ENCODE data around the gene ZBP1. TPM values are rescaled to one million over a fixed set of nuclear protein-coding genes. Genes with fewer than 3 reads are reported as not detected.

The ZBP1 gene
- total RNA-seq, 2 experiments from 2014 or later = 10.2 to 11.7 TPM

DNA sequence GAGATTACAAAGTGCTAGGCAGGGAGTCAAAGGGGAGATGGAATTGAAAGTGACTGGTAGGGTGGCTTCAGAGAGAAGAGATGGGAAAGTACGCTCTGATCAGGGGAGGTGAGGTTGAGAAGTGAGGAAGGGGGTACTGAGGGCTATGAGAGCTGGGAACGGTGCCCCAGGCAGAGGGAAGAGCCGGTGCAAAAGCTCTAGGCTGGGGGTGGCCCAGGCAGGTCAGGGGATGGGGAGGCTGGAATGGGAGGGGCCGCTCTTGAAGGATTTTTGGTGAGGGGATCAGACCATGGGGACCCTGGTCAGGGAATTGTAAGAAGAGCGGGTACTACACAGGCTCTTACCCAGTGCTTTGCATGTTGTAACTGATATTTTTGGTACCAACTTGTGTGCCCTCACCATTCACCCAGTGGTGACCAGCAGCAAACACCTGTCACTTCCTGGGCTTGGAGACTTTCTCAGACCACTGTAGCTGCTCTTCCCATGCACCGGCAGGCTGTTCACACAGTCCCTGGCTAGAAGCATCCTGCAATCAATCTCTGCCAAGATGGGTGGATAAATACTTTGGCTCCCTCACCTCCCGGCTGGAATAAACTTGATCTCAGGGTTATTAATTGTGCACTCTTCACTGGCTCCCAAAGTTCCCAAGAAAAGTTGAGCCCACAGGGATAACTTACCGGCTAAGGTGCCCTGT is 35.3 kb downstream of the ZBP1 start:
- Mint-ChIP-seq H3K27ac (no peak overlapping the region), H3K4me1 (ENCODE audit: low read depth) (no peaks in the 10 kb centered on the region), H3K4me3 (no peak overlapping the region), H3K9me3 (ENCODE audit: insufficient read depth) (no peaks in the 10 kb centered on the region), H3K36me3 (ENCODE audit: low read depth) (no peaks in the 10 kb centered on the region), H3K27me3 (ENCODE audit: low read depth) (peaks cover 26% of the 10 kb centered on the region)
- ChIA-PET POLR2A (no interaction called here), CTCF (no interaction called here)
- no peak for ATAC-seq
- DNase-seq = no peak

DNA sequence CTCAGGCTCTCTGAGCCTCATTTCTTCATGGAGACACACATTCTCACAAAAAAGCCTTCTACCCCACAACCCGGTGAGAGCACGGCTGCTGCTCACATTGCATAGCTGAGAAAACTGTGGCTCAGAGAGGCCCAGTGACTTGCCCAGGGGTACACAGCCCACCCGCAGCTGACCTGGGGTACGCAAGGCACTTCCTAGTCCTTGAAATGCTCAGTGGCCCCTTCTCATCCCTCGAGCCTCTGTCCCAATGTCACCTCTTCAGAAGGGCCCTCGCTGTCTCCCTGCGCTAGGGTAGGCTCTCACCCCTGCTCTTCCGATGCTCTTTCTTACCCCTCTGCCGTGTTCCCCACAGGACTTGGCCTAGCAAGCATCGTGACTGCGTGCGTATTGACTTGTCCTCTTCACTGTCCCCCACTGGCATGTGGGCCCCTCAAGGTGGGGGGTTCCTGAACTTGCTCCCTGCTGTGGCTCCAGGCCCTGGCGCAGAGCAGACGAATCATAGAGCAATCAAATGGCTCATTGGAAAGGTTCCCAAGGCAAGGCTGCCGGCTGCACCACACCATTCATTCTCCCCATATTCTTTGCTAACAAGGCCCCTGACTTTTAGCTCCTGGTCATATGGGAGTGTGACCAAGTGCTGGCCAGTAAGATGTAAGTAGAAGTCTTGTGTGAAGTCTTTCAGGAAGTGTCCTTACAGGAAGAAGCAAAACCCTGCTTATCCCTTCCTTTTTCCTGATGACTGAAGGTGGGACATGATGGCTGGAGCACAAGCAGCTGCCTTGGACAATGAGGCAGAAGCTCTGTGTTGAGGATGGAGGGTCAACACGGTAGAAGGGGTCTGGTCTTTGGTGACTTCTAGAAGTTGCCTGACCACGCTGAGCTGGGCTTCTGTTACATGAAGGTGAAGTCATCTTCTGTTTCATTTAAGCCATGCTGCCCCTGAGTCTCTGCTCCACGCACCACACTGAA is 36.7 kb downstream of the ZBP1 start:
- no peak overlapping the region for H3K4me3 Mint-ChIP-seq
- H3K9me3 Mint-ChIP-seq (ENCODE audit: insufficient read depth) = no peaks in the 10 kb centered on the region
- H3K4me1 Mint-ChIP-seq (ENCODE audit: low read depth) = no peaks in the 10 kb centered on the region
- ChIA-PET CTCF (interaction anchor here (0.8 to 0.9 kb wide), 2 partner anchors 12 to 70 kb away, joined by 3 read pairs; no protein-coding TSS in a partner anchor), POLR2A (no interaction called here)
- no peaks in the 10 kb centered on the region for H3K36me3 Mint-ChIP-seq (ENCODE audit: low read depth)
- H3K27me3 Mint-ChIP-seq (ENCODE audit: low read depth) = peaks cover 28% of the 10 kb centered on the region
- DNase-seq (no peak), ATAC-seq (no peak)
- no peak overlapping the region for H3K27ac Mint-ChIP-seq

DNA sequence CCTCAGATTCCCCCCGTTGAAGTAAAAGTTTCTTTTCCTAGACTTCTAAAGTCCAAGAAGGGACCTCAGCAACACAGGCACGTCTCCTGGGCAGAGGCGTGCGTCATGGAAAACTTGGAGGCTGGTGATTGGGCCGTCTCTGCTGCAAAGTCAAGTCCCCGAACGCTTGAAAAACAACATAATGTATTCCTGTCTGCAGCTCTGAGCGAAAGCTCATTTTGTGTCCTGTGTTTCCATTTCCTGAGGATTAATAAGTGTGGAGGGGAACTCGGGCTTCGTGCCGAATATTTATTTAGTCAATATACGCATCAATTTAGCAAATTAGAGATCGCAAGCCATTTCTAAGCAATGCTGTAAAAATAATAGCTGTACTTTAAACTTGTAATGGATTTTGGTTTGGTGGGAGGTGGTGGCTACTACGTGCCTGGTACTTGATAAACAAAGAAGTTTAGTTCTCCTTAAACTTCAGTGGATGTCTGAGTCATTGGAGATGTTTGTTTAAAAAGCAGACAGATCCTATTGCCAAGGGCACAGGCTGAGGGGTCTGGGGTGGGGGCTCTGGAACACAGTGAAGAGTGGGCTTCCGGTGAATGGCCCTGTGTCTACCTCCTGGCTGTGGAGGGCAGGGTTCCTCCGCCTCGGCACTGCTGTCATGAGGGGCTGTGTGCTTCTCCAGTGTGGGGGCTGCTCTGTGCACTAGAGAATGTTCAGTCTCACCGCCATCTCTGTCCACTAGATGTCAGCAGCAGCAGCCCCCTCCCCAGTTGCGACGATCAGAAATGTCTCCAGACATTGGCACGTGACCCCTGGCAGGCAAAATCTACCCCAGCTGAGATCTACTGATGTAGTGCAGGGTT is 37.6 kb downstream of the ZBP1 start:
- POLR2A ChIA-PET = no interaction called here
- Mint-ChIP-seq H3K4me1 (ENCODE audit: low read depth) (no peaks in the 10 kb centered on the region), H3K4me3 (no peak overlapping the region), H3K9me3 (ENCODE audit: insufficient read depth) (no peaks in the 10 kb centered on the region), H3K27ac (no peak overlapping the region), H3K27me3 (ENCODE audit: low read depth) (peaks cover 28% of the 10 kb centered on the region), H3K36me3 (ENCODE audit: low read depth) (no peaks in the 10 kb centered on the region)
- CTCF ChIA-PET = no interaction called here
- DNase-seq = no peak
- no peak for ATAC-seq

DNA sequence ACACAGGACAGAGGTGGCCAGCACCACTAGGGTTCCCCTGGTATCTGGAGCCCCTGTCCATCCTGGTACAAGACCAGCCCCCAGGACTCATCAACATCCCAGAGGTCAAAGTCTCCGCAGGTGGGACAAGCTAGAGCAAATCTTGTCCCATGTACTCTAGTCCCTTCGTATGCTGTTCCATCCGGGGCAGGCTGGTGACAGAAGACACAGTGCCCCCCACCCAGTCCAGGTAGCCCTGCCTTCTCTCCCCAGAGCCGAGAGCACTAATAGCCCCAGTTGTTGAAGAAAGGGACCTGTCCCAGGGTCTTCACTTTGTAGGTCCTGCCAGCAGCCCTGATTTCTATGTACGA is 38.2 kb downstream of the ZBP1 start:
- CTCF ChIA-PET = no interaction called here

DNA sequence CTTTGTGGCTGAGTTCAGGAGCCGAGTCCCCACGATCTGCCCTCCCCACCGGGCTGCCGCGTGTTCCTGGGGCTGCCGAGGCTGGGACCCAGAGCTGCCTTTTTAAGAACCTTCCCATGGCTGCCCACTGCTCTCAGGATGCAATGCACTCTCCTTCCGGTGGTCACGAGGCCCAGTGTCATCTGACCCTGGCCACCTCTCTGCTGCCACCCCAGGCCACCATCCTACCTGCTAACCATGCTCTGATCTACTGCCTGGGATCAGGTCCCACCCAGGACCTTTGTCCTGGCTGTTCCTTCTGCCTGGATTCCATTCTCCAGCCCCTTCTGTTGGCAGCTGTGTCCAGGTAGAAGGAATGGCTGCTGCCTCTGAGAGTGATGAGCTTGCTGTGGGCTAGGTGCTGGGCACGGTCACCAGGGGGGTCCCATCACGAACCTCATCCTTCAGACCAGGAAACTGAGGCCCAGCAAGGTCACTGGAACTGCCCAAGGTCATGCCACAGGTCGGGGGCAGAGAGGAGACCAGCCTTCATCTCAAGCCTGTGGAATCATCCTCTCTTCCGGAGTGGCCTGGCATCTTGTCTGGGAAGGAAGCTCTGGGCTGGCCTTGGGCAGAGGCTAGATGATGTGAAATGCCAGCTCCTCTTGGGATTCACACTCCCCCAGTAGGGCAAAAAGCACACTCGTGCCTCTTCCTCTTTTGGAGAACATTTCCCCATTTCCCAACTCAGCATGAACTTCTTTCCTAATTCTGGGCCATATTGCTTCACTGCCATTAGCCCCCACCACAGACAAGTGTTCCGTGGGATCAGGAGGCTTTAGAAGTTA is 38.8 kb downstream of the ZBP1 start:
- no peaks in the 10 kb centered on the region for H3K4me1 Mint-ChIP-seq (ENCODE audit: low read depth)
- ChIA-PET POLR2A (no interaction called here), CTCF (no interaction called here)
- no peak for ATAC-seq
- H3K9me3 Mint-ChIP-seq (ENCODE audit: insufficient read depth) = no peaks in the 10 kb centered on the region
- H3K36me3 Mint-ChIP-seq (ENCODE audit: low read depth) = no peaks in the 10 kb centered on the region
- peaks cover 28% of the 10 kb centered on the region for H3K27me3 Mint-ChIP-seq (ENCODE audit: low read depth)
- no peak for DNase-seq
- H3K4me3 Mint-ChIP-seq = no peak overlapping the region
- no peak overlapping the region for H3K27ac Mint-ChIP-seq

More for the DNA sequence above, 38.2 kb downstream of the ZBP1 start:
- Mint-ChIP-seq H3K36me3 (ENCODE audit: low read depth) (no peaks in the 10 kb centered on the region), H3K27ac (no peak overlapping the region), H3K4me1 (ENCODE audit: low read depth) (no peaks in the 10 kb centered on the region), H3K4me3 (no peak overlapping the region), H3K27me3 (ENCODE audit: low read depth) (peaks cover 28% of the 10 kb centered on the region), H3K9me3 (ENCODE audit: insufficient read depth) (no peaks in the 10 kb centered on the region)
- POLR2A ChIA-PET = no interaction called here
- DNase-seq (no peak), ATAC-seq (no peak)

DNA sequence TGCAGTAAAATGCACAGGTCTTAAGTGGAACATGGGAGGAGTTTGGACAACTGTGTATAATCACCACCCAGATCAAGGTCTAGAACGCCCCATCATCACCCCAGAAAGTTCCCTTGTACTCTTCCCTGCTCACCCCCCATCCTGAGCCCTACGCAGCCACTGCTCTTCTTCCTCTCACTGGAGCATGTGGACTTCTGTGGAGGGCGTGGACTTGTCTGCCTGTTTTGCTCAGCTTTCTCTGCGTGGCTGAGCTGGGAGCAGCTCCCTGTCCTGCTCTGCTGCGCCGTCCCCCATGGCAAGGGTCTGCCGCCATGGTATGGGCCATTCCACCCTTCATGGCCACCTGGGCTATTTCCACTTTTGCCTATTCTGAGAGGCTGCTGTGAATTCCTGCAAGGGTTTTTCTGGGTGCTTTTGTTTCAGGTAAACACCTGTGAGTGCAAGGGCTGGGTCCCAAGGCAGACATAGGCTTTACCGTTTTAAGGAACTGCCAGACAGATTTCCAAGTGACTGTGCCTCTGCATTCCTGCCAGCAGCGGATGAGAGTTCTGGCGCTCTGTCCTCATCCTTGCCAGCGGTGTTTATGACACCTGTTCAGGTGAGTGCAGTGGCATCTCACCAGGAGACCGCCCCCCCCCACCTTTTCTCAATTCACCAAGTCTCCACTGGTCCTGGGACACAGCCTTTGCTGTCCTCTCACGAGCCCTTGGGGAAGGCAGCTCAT is 39.6 kb downstream of the ZBP1 start:
- ATAC-seq (no peak), DNase-seq (no peak)
- Mint-ChIP-seq H3K27me3 (ENCODE audit: low read depth) (peaks cover 28% of the 10 kb centered on the region), H3K27ac (no peak overlapping the region), H3K9me3 (ENCODE audit: insufficient read depth) (no peaks in the 10 kb centered on the region), H3K4me3 (no peak overlapping the region), H3K36me3 (ENCODE audit: low read depth) (no peaks in the 10 kb centered on the region), H3K4me1 (ENCODE audit: low read depth) (no peaks in the 10 kb centered on the region)
- POLR2A ChIA-PET = no interaction called here
- CTCF ChIA-PET = no interaction called here

DNA sequence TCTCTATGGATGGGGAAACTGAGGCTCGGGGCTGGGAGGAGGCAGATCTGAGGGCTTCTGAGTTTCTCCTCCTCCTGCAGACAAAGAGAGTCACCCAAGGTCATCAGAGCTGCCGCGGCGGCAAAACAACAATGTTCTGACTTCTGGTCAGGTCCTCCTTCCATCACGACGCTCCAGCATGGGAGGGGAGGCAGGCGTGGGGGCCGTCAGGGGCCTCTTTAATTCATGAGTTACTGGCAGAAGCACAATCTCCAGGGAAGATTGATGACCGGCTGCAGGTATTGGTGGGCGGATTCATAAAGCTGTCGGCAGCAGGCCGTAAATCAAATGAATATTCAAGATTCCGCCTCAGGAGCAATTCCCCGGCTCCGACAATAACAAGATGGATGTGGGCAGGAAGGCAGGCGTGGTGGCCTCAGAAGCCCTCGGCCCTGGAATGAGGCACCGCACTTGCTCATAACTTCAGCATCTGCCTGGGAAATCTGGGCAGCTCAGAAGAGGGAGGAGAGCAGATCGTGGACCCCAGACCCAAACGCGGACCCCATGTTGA is 40.3 kb downstream of the ZBP1 start:
- no peak for DNase-seq
- Mint-ChIP-seq H3K4me1 (ENCODE audit: low read depth) (no peaks in the 10 kb centered on the region), H3K27me3 (ENCODE audit: low read depth) (peaks cover 26% of the 10 kb centered on the region), H3K9me3 (ENCODE audit: insufficient read depth) (no peaks in the 10 kb centered on the region), H3K27ac (no peak overlapping the region), H3K36me3 (ENCODE audit: low read depth) (no peaks in the 10 kb centered on the region), H3K4me3 (no peak overlapping the region)
- ATAC-seq = no peak
- POLR2A ChIA-PET = no interaction called here
- CTCF ChIA-PET = no interaction called here

DNA sequence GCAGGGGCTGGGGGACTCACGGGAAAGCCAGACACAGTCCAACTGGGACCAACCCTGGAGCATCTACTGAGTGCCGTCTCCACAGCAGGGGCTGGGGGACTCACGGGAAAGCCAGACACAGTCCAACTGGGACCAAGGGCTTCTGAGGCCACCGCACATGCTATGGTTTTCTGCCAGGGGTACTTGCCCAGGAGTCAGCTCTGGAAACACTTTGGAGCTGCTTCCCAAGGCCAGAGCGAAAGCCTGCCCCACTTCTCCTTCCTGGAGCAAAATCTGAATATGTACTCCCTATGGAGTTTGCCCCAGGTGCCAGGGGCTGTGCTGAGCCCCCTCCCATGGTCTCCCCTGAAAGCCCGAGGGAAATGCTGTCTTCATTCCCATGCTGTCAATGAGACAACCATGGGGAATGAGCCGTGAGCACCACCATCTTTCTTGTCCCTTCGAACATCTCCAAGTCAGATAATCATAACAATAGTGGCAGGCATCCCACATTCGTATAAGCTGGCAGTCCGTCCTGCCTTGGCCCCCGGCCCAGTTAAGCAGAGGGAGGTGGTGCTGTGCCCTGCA is 40.8 kb downstream of the ZBP1 start:
- no peaks in the 10 kb centered on the region for H3K9me3 Mint-ChIP-seq (ENCODE audit: insufficient read depth)
- POLR2A ChIA-PET = no interaction called here
- H3K4me3 Mint-ChIP-seq = no peak overlapping the region
- DNase-seq = no peak
- H3K27me3 Mint-ChIP-seq (ENCODE audit: low read depth) = peaks cover 22% of the 10 kb centered on the region
- no peaks in the 10 kb centered on the region for H3K36me3 Mint-ChIP-seq (ENCODE audit: low read depth)
- H3K4me1 Mint-ChIP-seq (ENCODE audit: low read depth) = no peaks in the 10 kb centered on the region
- CTCF ChIA-PET = no interaction called here
- ATAC-seq = no peak
- H3K27ac Mint-ChIP-seq = no peak overlapping the region

DNA sequence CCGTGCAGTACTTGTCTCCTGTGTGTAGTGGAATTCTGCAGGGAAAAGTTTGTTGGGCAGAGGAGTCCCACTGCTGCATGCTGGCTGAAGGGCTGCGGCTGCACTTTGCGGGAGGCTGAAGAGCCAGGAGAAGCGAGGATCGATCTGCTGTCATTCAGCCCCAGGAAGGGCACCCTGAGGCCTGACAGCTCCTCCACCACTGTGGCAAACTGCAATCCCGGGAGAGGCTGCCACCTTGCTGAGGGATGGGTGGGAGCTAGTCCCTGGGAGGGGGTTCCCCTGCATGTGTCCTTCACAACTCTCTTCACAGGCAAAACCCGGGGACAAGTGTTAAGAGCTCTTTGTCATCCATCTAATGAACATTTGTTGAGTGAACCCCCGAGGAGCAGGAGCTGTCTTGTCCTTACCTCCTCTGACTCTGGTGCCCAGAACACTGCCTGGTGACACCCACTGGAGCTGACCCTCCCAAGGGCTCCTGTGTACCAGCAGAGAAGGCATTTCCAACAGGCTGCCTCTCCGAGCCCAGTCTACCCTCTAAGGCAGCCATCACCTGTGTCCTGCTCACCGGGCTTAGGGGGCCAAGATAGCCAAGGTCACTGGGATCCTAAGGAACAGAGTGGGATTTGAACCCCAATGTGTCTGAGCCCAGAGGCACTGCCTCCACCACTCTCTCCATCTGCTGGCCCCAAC is 41.6 kb downstream of the ZBP1 start:
- Mint-ChIP-seq H3K4me3 (no peak overlapping the region), H3K27ac (no peak overlapping the region), H3K9me3 (ENCODE audit: insufficient read depth) (no peaks in the 10 kb centered on the region), H3K27me3 (ENCODE audit: low read depth) (peaks cover 20% of the 10 kb centered on the region), H3K36me3 (ENCODE audit: low read depth) (no peaks in the 10 kb centered on the region), H3K4me1 (ENCODE audit: low read depth) (no peaks in the 10 kb centered on the region)
- ChIA-PET POLR2A (interaction anchor here (0.8 kb wide), 1 partner anchor 142 kb away, joined by 3 read pairs; no protein-coding TSS in a partner anchor), CTCF (no interaction called here)
- ATAC-seq = no peak
- no peak for DNase-seq

DNA sequence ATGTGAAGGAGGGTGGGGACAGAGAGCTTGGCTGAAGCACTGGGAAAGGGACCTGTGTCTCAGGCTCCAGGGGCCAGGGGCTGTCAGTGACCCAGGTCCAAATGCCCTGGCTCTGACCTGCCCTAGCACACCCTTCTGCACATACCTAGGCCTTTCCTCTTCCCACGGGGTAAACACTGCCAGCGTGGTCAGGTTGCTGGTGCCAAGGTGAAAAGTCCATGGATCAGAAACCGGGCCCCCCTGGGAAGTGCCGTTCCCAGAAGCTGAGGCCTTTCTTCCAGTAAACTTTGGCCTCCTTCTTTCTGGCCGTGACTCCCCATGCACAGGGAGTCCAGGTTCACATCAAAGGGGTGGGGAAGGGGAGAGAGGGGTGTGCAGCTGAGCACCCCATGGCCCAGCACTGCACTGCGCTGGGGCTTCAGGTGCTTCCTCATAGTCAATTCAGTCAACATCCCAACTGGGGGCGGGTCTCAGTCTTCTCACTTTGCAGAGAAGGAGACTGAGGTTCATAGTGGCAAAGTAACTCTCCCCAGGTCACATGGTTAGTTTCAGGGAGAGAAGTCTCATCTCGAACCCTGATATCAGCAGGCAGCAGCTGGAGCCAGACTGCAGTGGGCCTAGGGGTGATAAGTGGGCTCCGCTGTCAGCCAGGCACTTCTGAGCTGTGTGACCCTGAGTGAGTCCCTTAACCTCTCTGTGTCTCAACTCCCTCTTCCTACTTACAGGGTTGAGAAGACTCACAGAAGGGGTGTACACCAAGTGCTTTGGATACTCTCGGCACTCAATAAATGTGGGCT is 42.3 kb downstream of the ZBP1 start:
- DNase-seq (no peak), ATAC-seq (no peak)
- ChIA-PET CTCF (no interaction called here), POLR2A (no interaction called here)
- H3K27ac Mint-ChIP-seq = no peak overlapping the region
- peaks cover 18% of the 10 kb centered on the region for H3K27me3 Mint-ChIP-seq (ENCODE audit: low read depth)
- no peaks in the 10 kb centered on the region for H3K9me3 Mint-ChIP-seq (ENCODE audit: insufficient read depth)
- H3K4me3 Mint-ChIP-seq = no peak overlapping the region
- H3K4me1 Mint-ChIP-seq (ENCODE audit: low read depth) = no peaks in the 10 kb centered on the region
- H3K36me3 Mint-ChIP-seq (ENCODE audit: low read depth) = no peaks in the 10 kb centered on the region
